Measurements from ENCODE around the gene SORL1. TPM values are rescaled to one million over a fixed set of nuclear protein-coding genes. Genes with fewer than 3 reads are reported as not detected.

The SORL1 gene
- total RNA-seq, 1 donor from 2014 or later, result 11.1 TPM

DNA sequence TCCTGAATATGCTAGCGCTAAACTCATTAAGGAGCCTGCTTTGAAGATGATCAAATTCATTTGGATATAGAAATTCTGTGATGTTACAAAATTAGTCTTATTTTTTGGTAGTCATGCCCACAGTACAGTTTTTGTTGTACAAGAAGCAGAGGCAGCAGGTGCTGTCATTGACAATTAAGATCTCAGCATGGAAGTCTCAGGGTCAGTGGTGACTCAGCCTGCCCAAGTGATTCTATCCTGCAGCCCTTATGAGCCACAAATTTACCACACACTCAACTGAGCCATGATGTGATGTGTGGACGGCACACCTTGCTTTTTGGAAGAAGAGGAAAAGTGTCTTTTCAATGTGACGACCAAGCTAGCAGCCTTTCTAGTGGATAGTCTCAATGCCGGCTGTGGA, 154.2 kb downstream of the SORL1 start:
- H3K36me3 Mint-ChIP-seq (ENCODE audit: unreplicated experiment), result peaks cover 9% of the 10 kb centered on the region
- peaks cover 2% of the 10 kb centered on the region for H3K9me3 Mint-ChIP-seq (ENCODE audit: unreplicated experiment)
- no peak for TF ChIP-seq CTCF (IDR thresholded peaks at IDR 0.05; ENCODE audit: partially characterized antibody, unreplicated experiment)
- no peaks in the 10 kb centered on the region for H3K27me3 Mint-ChIP-seq (ENCODE audit: unreplicated experiment)
- H3K4me1 Mint-ChIP-seq (ENCODE audit: low read depth, unreplicated experiment), result no peaks in the 10 kb centered on the region
- DNase-seq, result no peak
- H3K27ac Mint-ChIP-seq (ENCODE audit: unreplicated experiment), result no peak overlapping the region
- H3K4me3 Mint-ChIP-seq (ENCODE audit: unreplicated experiment), result no peak overlapping the region

GRCh38 chr11:121607341-121607740, 155.2 kb downstream of the SORL1 start:
- DNase-seq, result no peak
- H3K4me1 Mint-ChIP-seq (ENCODE audit: low read depth, unreplicated experiment), result no peaks in the 10 kb centered on the region
- H3K27ac Mint-ChIP-seq (ENCODE audit: unreplicated experiment), result no peak overlapping the region
- H3K4me3 Mint-ChIP-seq (ENCODE audit: unreplicated experiment), result no peak overlapping the region
- peaks cover 2% of the 10 kb centered on the region for H3K9me3 Mint-ChIP-seq (ENCODE audit: unreplicated experiment)
- H3K27me3 Mint-ChIP-seq (ENCODE audit: unreplicated experiment), result no peaks in the 10 kb centered on the region
- TF ChIP-seq CTCF (IDR thresholded peaks at IDR 0.05; ENCODE audit: partially characterized antibody, unreplicated experiment), result no peak
- peaks cover 9% of the 10 kb centered on the region for H3K36me3 Mint-ChIP-seq (ENCODE audit: unreplicated experiment)

DNA sequence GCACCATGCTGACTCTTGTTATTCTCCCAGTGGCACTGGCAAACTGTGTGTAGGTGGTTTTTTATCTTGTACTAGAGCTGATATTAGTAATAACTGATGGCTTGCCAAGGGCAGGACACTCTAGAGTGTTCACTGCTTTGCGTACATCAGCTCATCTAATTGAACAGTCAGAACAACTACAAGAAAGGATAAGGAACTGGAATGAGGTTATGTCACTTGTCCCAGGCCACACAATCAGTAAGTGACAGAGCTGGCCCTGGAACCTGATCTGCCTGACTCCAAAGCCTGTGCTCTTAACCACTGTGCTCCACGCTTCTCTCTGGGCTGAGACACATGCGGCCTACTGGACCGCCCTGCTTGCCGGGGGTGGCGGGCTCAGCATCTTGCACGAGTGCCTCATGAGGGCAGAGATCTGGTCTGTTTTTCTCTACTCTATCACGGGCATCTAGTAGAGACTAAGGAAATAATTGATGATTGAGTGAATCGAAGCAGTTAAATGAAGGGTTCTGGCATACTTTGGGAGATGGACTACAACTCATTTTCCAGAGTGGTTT, 156.5 kb downstream of the SORL1 start:
- peaks cover 9% of the 10 kb centered on the region for H3K36me3 Mint-ChIP-seq (ENCODE audit: unreplicated experiment)
- H3K27ac Mint-ChIP-seq (ENCODE audit: unreplicated experiment), result no peak overlapping the region
- no peak for DNase-seq
- no peak overlapping the region for H3K4me3 Mint-ChIP-seq (ENCODE audit: unreplicated experiment)
- peaks cover 2% of the 10 kb centered on the region for H3K9me3 Mint-ChIP-seq (ENCODE audit: unreplicated experiment)
- TF ChIP-seq CTCF (IDR thresholded peaks at IDR 0.05; ENCODE audit: partially characterized antibody, unreplicated experiment), result no peak
- H3K4me1 Mint-ChIP-seq (ENCODE audit: low read depth, unreplicated experiment), result no peaks in the 10 kb centered on the region
- H3K27me3 Mint-ChIP-seq (ENCODE audit: unreplicated experiment), result no peaks in the 10 kb centered on the region

GRCh38 chr11:121610706-121611105, 158.6 kb downstream of the SORL1 start:
- H3K9me3 Mint-ChIP-seq (ENCODE audit: unreplicated experiment), result peaks cover 2% of the 10 kb centered on the region
- no peak for TF ChIP-seq CTCF (IDR thresholded peaks at IDR 0.05; ENCODE audit: partially characterized antibody, unreplicated experiment)
- no peak overlapping the region for H3K27ac Mint-ChIP-seq (ENCODE audit: unreplicated experiment)
- DNase-seq, result no peak
- H3K4me1 Mint-ChIP-seq (ENCODE audit: low read depth, unreplicated experiment), result no peaks in the 10 kb centered on the region
- H3K36me3 Mint-ChIP-seq (ENCODE audit: unreplicated experiment), result peaks cover 14% of the 10 kb centered on the region
- H3K4me3 Mint-ChIP-seq (ENCODE audit: unreplicated experiment), result no peak overlapping the region
- no peaks in the 10 kb centered on the region for H3K27me3 Mint-ChIP-seq (ENCODE audit: unreplicated experiment)

DNA sequence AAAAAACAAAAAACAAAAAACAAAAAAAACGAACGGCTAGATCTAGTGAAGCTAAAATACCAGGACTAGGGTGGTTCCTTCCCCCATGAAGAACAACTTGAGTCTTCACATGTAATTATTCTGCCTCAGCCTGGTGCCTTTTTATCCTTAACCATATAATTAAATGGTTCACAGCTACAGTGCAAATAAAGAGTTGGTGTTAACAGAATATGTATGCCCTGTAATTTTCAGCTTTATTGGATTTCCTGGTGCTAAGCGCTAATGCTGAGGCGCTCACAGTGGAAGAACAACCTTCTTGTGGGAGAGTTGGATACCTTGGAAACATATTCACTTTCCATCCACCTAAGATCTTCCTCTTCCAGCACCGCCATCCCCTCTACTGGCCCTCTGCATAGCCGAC, 159.1 kb downstream of the SORL1 start:
- H3K36me3 Mint-ChIP-seq (ENCODE audit: unreplicated experiment), result peaks cover 14% of the 10 kb centered on the region
- DNase-seq, result no peak

More for the DNA sequence above, 159.1 kb downstream of the SORL1 start:
- Mint-ChIP-seq H3K4me1 (ENCODE audit: low read depth, unreplicated experiment) (no peaks in the 10 kb centered on the region), H3K4me3 (ENCODE audit: unreplicated experiment) (no peak overlapping the region), H3K27me3 (ENCODE audit: unreplicated experiment) (no peaks in the 10 kb centered on the region), H3K27ac (ENCODE audit: unreplicated experiment) (no peak overlapping the region), H3K9me3 (ENCODE audit: unreplicated experiment) (peaks cover 2% of the 10 kb centered on the region)
- TF ChIP-seq CTCF (IDR thresholded peaks at IDR 0.05; ENCODE audit: partially characterized antibody, unreplicated experiment), result no peak

Measured in glutamatergic neuron (in vitro differentiated cells).